ENCODE measurements around the gene SLC6A4.
"Not testable (repeated sequence)": the region's sequence is repeated elsewhere in the genome, so short reads cannot be mapped to it uniquely, and the experiment has no call there.

Gene SLC6A4

DNA sequence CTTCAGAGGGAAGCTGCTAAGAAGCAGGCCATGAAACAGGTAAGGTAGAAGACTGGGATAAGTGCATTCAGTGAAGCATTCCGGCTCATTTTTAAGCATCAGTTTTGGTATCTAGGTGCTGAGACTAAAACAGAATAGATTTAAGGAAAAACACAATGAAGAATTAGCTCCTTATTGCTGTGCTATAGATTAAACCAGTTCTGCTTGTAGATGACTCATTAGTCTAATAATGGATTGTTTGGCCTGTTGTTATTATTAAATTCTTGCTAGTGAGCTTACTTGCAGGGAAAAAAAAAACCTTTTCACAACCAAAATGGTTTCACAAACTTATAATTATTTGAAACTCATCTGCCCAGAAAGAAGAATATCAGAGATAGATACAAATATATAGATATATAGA is 62.9 kb downstream of the SLC6A4 start:
- DNase-seq (ENCODE audit: low spot score), result no peak

- no peak for DNase-seq (ENCODE audit: low spot score)
Measured at GRCh38 chr17:30170415-30170987, 65.0 kb downstream of the SLC6A4 start.

GRCh38 chr17:30165960-30166359 is 69.5 kb downstream of the SLC6A4 start:
- DNase-seq (ENCODE audit: low spot score), result no peak

DNA sequence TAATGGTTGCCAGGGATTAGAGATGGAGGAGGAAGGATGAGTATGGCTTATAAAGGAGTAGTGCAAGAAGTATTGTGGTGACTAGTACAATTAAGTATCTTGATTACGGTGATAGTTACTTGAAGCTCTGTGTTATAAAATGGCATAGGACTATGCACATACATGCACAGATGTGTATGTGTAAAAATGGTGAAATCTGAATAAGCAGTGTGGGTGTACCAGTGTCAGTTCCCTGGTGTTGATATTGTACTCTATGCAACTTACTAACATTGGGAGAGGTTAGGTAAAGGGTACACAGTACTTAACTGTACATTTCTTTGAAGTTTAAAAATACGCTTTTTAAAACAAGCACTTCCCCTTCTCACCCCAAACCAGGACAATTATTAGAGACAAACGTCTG is 70.3 kb downstream of the SLC6A4 start:
- DNase-seq (ENCODE audit: low spot score), result no peak

GRCh38 chr17:30164531-30164930 is 71.0 kb downstream of the SLC6A4 start:
- no peak for DNase-seq (ENCODE audit: low spot score)

DNA sequence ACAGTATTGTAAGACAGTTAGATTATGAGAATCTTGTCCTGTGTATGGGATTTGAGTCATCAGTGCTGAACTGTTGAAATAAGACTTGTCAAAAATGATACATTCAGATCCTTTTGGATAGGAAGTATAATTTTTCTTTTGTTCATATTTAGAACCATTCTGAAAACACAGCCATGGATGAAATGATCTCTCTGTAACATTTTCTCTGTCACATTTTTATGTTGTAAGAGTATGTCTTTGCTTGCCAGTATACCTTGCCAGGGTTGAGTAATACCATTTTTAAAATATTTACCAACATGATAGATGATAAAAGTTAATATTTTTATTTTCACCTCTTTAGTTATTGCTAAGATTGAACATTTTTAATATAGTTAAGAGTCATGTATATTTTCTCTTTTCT is 73.9 kb downstream of the SLC6A4 start:
- DNase-seq (ENCODE audit: low spot score), result no peak

GRCh38 chr17:30160419-30161172 is 74.9 kb downstream of the SLC6A4 start:
- DNase-seq (ENCODE audit: low spot score), result no peak

GRCh38 chr17:30158896-30159625 is 76.4 kb downstream of the SLC6A4 start:
- DNase-seq (ENCODE audit: low spot score), result no peak

DNA sequence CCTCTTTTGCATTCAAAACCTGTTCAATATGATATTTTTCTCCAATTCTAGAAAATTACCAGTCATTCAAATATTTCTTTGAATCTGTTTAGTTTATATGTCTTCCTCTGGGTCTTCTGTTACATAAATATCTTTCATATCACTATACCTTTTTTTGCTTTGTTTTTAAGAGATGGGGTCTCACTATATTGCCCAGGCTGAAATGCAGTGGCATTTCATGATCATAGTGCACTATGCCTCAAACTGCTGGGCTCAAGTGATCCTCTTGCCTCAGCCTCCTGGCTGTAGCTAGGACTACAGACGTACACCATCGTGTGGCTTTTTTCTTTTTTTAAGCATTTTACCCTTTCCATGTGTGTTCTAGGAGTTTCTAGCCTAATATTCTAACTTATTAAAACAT is 80.1 kb downstream of the SLC6A4 start:
- DNase-seq (ENCODE audit: low spot score), result no peak

DNA sequence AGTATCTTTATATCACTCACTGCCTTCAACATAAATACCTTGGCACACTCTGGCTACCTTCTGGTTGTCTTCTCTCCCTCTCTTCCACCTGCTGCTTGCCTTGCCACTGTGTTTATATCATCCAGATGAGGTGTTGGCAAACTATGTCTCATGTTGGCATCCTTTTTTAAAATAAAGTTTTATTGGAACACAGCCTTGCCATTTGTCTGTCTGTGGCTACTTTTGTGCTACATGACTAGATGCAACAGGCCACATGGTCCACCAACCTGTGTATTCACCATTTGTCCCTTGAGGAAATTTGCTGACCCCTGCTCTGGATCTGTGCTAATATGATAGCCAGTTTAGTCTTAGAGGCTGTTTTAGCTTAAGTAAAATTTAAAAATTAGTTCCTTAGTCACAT is 82.0 kb downstream of the SLC6A4 start:
- no peak for DNase-seq (ENCODE audit: low spot score)

DNA sequence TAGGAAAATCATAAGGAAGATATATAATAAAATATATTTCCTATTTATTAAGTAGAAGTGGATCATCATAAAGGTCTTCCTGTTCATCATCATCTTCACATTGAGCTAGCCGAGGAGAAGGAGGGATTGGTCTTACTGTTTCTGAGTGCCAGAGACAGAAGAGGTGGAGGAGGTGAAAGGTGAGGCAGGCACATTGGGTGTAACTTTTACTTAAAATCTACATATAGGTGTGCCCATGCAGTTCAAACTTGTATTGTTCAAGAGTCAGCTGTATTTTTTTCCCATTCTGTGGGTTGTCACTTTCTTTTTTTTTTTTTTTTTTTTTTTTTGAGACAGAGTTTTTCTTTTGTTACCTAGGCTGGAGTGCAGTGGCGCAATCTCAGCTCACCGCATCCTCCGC is 84.0 kb downstream of the SLC6A4 start:
- no peak for DNase-seq (ENCODE audit: low spot score)

- DNase-seq (ENCODE audit: low spot score), result no peak
Measured at GRCh38 chr17:30148376-30148775, 87.1 kb downstream of the SLC6A4 start.

- DNase-seq (ENCODE audit: low spot score), result not testable (repeated sequence)
Measured at GRCh38 chr17:30147860-30148259, 87.6 kb downstream of the SLC6A4 start.
